ENCODE measurements around the gene STK24. TPM values are rescaled to one million over a fixed set of nuclear protein-coding genes. Genes with fewer than 3 reads are reported as not detected.
A peak's percentile ranks its signal among the peaks of the same experiment; 100 is the strongest.

Gene STK24
- total and polyA plus RNA-seq, 10 of the 15 experiments (the other 5 are each of a cell fraction or from before 2014, with no cell fraction given): 7.5 to 115 (median 52.9) TPM

DNA sequence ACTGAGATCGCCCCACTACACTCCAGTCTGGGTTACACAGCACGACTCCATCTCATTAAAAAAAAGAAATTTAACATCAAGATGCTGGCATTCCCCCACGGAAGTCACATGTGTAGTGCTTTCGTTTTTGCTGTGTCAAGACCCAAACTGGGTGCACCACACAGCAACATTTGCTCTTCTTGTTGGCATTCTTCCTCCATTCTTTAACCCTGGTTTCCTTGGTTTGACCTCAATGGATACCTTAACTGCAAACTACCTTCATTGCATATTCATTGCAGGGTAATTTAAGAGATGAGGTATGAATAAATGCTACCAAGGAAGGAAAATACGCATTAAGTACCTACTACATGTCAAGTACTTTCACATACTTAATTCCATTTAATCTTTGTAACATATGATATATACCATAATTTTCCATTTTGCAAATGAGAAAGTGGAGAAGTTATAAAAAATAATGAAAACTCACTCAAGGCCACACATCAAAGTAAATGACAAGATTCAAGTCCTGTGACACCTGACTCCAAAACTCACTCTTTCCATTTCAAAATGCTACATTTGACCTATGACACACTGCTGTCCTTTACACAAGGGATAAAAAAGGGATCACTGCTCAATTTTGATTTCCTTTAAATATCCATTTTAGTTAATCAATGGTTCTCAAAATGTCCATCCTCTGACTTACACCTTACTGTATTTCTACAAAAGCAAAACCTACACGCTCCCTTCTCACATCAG, 59.2 kb downstream of the STK24 start (continued):
- TF ChIP-seq, protein P1, sequence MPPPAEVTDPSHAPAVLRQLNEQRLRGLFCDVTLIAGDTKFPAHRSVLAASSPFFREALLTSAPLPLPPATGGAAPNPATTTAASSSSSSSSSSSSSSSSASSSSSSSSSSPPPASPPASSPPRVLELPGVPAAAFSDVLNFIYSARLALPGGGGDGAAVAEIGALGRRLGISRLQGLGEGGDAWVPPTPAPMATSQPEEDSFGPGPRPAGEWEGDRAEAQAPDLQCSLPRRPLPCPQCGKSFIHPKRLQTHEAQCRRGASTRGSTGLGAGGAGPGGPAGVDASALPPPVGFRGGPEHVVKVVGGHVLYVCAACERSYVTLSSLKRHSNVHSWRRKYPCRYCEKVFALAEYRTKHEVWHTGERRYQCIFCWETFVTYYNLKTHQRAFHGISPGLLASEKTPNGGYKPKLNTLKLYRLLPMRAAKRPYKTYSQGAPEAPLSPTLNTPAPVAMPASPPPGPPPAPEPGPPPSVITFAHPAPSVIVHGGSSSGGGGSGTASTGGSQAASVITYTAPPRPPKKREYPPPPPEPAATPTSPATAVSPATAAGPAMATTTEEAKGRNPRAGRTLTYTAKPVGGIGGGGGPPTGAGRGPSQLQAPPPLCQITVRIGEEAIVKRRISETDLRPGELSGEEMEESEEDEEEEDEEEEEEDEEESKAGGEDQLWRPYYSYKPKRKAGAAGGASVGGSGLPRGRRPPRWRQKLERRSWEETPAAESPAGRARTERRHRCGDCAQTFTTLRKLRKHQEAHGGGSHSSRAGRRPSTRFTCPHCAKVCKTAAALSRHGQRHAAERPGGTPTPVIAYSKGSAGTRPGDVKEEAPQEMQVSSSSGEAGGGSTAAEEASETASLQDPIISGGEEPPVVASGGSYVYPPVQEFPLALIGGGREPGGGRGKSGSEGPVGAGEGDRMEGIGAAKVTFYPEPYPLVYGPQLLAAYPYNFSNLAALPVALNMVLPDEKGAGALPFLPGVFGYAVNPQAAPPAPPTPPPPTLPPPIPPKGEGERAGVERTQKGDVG (CRISPR knock-in tag; IDR thresholded peaks at IDR 0.05): no peak
- TF ChIP-seq NBN (IDR thresholded peaks at IDR 0.05) (no peak; the same call in 1 of the 2 replicates), RBBP5 (conservative IDR thresholded peaks at IDR 0.05) (no peak), CHD1 (IDR thresholded peaks at IDR 0.05; ENCODE audit: low read depth, low read length) (no peak), JUNB (IDR thresholded peaks at IDR 0.05) (peak; percentile 27; the same call in 1 of the 2 replicates), ZNF207 (IDR thresholded peaks at IDR 0.05; ENCODE audit: borderline replicate concordance) (no peak), ASH2L (IDR thresholded peaks at IDR 0.05; ENCODE audit: borderline replicate concordance, low read depth) (no peak), ZBED1 (IDR thresholded peaks at IDR 0.05; ENCODE audit: borderline replicate concordance) (no peak), TCF12 (IDR thresholded peaks at IDR 0.05; ENCODE audit: low read depth, low read length) (no peak), YY1 (IDR thresholded peaks at IDR 0.05; ENCODE audit: low read depth, low read length) (0 out of 2 replicates have a peak, but pooled peaks have one; percentile 8), CBFB (IDR thresholded peaks at IDR 0.05; ENCODE audit: low read depth) (no peak), BRCA1 (IDR thresholded peaks at IDR 0.05; ENCODE audit: low read depth, low read length) (no peak), SPI1 (IDR thresholded peaks at IDR 0.05; ENCODE audit: borderline replicate concordance, insufficient read depth, low read depth, low read length) (no peak), PML (IDR thresholded peaks at IDR 0.05; ENCODE audit: low read length) (no peak), SUPT20H (IDR thresholded peaks at IDR 0.05; ENCODE audit: borderline replicate concordance, control insufficient read depth, low read depth, low read length) (no peak)
- TF ChIP-seq, protein P2, sequence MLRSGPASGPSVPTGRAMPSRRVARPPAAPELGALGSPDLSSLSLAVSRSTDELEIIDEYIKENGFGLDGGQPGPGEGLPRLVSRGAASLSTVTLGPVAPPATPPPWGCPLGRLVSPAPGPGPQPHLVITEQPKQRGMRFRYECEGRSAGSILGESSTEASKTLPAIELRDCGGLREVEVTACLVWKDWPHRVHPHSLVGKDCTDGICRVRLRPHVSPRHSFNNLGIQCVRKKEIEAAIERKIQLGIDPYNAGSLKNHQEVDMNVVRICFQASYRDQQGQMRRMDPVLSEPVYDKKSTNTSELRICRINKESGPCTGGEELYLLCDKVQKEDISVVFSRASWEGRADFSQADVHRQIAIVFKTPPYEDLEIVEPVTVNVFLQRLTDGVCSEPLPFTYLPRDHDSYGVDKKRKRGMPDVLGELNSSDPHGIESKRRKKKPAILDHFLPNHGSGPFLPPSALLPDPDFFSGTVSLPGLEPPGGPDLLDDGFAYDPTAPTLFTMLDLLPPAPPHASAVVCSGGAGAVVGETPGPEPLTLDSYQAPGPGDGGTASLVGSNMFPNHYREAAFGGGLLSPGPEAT (IDR thresholded peaks at IDR 0.05; ENCODE audit: low read depth): peak; percentile 70
- TF ChIP-seq, protein P3, sequence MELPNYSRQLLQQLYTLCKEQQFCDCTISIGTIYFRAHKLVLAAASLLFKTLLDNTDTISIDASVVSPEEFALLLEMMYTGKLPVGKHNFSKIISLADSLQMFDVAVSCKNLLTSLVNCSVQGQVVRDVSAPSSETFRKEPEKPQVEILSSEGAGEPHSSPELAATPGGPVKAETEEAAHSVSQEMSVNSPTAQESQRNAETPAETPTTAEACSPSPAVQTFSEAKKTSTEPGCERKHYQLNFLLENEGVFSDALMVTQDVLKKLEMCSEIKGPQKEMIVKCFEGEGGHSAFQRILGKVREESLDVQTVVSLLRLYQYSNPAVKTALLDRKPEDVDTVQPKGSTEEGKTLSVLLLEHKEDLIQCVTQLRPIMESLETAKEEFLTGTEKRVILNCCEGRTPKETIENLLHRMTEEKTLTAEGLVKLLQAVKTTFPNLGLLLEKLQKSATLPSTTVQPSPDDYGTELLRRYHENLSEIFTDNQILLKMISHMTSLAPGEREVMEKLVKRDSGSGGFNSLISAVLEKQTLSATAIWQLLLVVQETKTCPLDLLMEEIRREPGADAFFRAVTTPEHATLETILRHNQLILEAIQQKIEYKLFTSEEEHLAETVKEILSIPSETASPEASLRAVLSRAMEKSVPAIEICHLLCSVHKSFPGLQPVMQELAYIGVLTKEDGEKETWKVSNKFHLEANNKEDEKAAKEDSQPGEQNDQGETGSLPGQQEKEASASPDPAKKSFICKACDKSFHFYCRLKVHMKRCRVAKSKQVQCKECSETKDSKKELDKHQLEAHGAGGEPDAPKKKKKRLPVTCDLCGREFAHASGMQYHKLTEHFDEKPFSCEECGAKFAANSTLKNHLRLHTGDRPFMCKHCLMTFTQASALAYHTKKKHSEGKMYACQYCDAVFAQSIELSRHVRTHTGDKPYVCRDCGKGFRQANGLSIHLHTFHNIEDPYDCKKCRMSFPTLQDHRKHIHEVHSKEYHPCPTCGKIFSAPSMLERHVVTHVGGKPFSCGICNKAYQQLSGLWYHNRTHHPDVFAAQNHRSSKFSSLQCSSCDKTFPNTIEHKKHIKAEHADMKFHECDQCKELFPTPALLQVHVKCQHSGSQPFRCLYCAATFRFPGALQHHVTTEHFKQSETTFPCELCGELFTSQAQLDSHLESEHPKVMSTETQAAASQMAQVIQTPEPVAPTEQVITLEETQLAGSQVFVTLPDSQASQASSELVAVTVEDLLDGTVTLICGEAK (IDR thresholded peaks at IDR 0.05; ENCODE audit: borderline replicate concordance): no peak
- TF ChIP-seq, protein P4, sequence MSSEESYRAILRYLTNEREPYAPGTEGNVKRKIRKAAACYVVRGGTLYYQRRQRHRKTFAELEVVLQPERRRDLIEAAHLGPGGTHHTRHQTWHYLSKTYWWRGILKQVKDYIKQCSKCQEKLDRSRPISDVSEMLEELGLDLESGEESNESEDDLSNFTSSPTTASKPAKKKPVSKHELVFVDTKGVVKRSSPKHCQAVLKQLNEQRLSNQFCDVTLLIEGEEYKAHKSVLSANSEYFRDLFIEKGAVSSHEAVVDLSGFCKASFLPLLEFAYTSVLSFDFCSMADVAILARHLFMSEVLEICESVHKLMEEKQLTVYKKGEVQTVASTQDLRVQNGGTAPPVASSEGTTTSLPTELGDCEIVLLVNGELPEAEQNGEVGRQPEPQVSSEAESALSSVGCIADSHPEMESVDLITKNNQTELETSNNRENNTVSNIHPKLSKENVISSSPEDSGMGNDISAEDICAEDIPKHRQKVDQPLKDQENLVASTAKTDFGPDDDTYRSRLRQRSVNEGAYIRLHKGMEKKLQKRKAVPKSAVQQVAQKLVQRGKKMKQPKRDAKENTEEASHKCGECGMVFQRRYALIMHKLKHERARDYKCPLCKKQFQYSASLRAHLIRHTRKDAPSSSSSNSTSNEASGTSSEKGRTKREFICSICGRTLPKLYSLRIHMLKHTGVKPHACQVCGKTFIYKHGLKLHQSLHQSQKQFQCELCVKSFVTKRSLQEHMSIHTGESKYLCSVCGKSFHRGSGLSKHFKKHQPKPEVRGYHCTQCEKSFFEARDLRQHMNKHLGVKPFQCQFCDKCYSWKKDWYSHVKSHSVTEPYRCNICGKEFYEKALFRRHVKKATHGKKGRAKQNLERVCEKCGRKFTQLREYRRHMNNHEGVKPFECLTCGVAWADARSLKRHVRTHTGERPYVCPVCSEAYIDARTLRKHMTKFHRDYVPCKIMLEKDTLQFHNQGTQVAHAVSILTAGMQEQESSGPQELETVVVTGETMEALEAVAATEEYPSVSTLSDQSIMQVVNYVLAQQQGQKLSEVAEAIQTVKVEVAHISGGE (CRISPR knock-in tag; IDR thresholded peaks at IDR 0.05): no peak
